ENCODE measurements around the gene PCDHA10. TPM values are rescaled to one million over a fixed set of nuclear protein-coding genes. Genes with fewer than 3 reads are reported as not detected.
"Not testable (repeated sequence)": the region's sequence is repeated elsewhere in the genome, so short reads cannot be mapped to it uniquely, and the experiment has no call there.

PCDHA10 gene
- total RNA-seq, 2 experiments from 2014 or later = not detected

DNA sequence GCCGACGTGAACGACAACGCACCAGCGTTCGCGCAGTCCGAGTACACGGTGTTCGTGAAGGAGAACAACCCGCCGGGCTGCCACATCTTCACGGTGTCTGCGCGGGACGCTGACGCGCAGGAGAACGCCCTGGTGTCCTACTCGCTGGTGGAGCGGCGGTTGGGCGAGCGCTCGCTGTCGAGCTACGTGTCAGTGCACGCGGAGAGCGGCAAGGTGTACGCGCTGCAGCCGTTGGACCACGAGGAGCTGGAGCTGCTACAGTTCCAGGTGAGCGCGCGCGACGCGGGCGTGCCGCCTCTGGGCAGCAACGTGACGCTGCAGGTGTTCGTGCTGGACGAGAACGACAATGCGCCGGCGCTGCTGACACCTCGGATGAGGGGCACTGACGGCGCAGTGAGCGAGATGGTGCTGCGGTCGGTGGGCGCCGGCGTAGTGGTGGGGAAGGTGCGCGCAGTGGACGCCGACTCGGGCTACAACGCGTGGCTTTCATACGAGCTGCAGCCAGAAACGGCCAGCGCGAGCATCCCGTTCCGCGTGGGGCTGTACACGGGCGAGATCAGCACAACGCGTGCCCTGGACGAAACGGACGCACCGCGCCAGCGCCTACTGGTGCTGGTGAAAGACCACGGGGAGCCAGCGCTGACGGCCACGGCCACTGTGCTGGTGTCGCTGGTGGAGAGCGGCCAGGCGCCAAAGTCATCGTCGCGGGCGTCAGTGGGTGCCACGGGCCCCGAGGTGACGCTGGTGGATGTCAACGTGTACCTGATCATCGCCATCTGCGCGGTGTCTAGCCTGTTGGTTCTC is 5.7 kb upstream of the PCDHA10 start:
- DNase-seq; H3K27ac Mint-ChIP-seq; ATAC-seq; H3K36me3 Mint-ChIP-seq (ENCODE audit: low read depth); H3K4me3 Mint-ChIP-seq; H3K4me1 Mint-ChIP-seq; POLR2A ChIA-PET: not testable (repeated sequence)
- H3K9me3 Mint-ChIP-seq (ENCODE audit: low read depth) = peaks cover 14% of the 10 kb centered on the region
- CTCF ChIA-PET = interaction anchor here (0.7 to 0.8 kb wide), 2 partner anchors 363 to 485 kb away, joined by 3 read pairs; no protein-coding TSS in a partner anchor
- H3K27me3 Mint-ChIP-seq = peaks cover 21% of the 10 kb centered on the region
- intact Hi-C loops (cut with DNase I, micrococcal nuclease) = loop anchor here in 1 of 2 experiments (5.0 to 10.0 kb wide), 2 partner anchors 32 to 515 kb away; partner anchors contain the start of genes PCDHA13 and PCDHGA5

DNA sequence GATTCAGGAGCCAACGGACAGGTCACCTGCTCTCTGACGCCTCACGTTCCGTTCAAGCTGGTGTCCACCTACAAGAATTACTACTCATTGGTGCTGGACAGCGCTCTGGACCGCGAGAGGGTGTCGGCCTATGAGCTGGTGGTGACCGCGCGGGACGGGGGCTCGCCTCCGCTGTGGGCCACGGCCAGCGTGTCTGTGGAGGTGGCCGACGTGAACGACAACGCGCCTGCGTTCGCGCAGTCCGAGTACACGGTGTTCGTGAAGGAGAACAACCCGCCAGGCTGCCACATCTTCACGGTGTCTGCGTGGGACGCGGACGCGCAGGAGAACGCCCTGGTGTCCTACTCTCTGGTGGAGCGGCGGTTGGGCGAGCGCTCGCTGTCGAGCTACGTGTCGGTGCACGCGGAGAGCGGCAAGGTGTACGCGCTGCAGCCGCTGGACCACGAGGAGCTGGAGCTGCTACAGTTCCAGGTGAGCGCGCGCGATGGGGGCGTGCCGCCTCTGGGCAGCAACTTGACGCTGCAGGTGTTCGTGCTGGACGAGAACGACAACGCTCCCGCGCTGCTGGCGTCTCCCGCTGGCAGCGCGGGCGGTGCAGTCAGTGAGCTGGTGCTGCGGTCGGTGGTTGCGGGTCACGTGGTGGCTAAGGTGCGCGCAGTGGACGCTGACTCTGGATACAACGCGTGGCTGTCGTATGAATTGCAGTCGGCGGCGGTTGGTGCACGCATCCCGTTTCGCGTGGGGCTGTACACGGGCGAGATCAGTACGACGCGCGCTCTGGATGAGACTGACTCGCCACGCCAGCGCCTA is 1.7 kb downstream of the PCDHA10 start:
- DNase-seq (no peak), ATAC-seq (no peak)
- Mint-ChIP-seq H3K36me3 (ENCODE audit: low read depth) (peaks cover 7% of the 10 kb centered on the region), H3K4me3 (no peak overlapping the region), H3K27me3 (peaks cover 29% of the 10 kb centered on the region), H3K4me1 (no peaks in the 10 kb centered on the region), H3K27ac (no peak overlapping the region), H3K9me3 (ENCODE audit: low read depth) (peaks cover 21% of the 10 kb centered on the region)
- intact Hi-C loops (cut with DNase I, micrococcal nuclease) = no loop called here
- ChIA-PET CTCF (no interaction called here), POLR2A (no interaction called here)

DNA sequence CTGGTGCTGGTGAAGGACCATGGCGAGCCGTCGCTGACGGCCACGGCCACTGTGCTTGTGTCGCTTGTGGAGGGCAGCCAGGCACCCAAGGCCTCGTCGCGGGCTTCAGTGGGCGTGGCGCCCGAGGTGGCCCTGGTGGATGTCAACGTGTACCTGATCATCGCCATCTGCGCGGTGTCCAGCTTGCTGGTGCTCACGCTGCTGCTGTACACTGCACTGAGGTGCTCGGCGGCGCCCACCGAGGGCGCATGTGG is 2.2 kb downstream of the PCDHA10 start:
- DNase-seq (no peak), ATAC-seq (no peak)
- ChIA-PET POLR2A (no interaction called here), CTCF (no interaction called here)
- H3K36me3 Mint-ChIP-seq (ENCODE audit: low read depth) = peaks cover 7% of the 10 kb centered on the region
- H3K9me3 Mint-ChIP-seq (ENCODE audit: low read depth) = peaks cover 21% of the 10 kb centered on the region
- peaks cover 29% of the 10 kb centered on the region for H3K27me3 Mint-ChIP-seq
- H3K4me3 Mint-ChIP-seq = no peak overlapping the region
- intact Hi-C loops (cut with DNase I, micrococcal nuclease) = no loop called here
- H3K27ac Mint-ChIP-seq = no peak overlapping the region
- no peaks in the 10 kb centered on the region for H3K4me1 Mint-ChIP-seq

DNA sequence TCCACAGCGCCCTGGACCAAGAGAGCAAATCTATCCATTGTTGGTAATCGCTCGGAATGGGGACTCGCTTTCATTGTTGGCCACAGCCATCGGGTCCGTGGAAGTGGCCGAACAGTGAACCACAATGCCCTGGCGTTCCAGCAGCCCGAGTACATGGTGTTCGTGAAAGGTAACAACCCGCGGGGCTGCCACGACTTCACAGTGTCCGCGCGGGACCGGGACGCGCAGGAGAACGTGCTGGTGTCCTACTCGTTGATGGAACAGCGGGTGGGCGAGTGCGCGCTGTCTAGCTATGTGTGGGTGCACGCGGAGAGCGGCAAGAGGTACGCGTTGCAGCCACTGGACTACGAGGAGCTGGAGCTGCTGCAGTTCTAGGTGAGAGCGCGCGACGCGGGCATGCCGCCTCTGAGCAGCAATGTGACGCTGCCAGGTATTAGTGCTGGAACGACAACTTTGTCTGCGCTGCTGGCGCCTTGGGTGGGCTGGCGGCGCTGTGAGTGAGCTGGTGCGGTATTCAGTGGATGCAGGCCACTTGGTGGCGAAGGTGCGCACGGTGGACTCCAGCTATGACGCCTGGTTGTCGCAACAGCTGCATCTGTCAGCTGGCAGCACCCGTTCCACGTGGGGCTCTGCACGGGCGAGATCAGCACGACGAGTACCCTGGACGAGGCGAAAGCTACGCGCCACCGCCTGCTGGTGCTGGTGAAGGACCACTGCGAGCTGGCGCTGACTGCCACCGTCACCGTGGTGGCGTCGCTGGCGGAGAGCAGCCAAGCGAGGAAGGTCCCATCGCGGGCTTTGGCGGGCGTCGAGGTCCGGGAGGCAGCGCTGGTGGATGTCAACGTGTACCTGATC is 7.0 kb downstream of the PCDHA10 start:
- H3K4me1 Mint-ChIP-seq = no peaks in the 10 kb centered on the region
- peaks cover 2% of the 10 kb centered on the region for H3K9me3 Mint-ChIP-seq (ENCODE audit: low read depth)
- no peak overlapping the region for H3K27ac Mint-ChIP-seq
- no peak for ATAC-seq
- no peaks in the 10 kb centered on the region for H3K36me3 Mint-ChIP-seq (ENCODE audit: low read depth)
- peaks cover 22% of the 10 kb centered on the region for H3K27me3 Mint-ChIP-seq
- no peak overlapping the region for H3K4me3 Mint-ChIP-seq
- ChIA-PET CTCF (no interaction called here), POLR2A (no interaction called here)
- no peak for DNase-seq
- intact Hi-C loops (cut with DNase I, micrococcal nuclease) = no loop called here

DNA sequence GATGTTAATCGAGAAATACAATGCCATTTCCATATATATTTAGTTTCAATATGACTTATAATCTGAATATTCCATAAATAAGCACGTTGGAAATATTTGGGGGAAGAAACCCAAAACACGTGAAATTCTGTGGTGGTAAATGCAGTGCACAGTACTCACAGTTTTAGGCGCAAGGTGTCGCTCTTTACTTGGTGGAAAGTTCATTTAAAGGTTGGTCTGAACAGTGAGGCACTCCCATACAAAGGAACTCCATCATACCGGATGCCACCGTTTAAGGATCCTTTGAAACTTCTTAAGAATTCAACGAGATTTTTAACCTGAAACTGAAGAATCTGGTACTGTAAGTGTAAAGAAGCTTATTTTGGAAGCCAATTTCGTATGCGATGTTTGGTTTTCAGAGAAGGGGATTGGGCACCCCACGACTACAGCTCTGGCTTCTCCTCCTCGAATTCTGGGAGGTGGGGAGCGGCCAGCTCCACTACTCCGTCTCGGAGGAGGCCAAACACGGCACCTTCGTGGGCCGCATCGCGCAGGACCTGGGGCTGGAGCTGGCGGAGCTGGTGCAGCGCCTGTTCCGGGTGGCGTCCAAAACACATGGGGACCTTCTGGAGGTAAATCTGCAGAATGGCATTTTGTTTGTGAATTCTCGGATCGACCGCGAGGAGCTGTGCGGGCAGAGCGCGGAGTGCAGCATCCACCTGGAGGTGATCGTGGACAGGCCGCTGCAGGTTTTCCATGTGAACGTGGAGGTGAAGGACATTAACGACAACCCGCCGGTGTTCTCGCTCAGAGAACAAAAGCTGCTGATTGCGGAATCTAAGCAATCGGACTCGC is 13.2 kb downstream of the PCDHA10 start, which contains the start of gene PCDHA11:
Gene PCDHA11 (plus strand): TSS at position 237 of the 834 bp plus-strand sequence. CDS start 147 bp downstream, at position 384.
- peaks cover 18% of the 10 kb centered on the region for H3K27me3 Mint-ChIP-seq
- ATAC-seq = no peak
- DNase-seq = no peak
- no peaks in the 10 kb centered on the region for H3K4me1 Mint-ChIP-seq
- CTCF ChIA-PET = interaction anchor here (0.7 to 1.1 kb wide), 3 partner anchors 16 to 172 kb away, joined by 3 to 4 read pairs (median 3); no protein-coding TSS in a partner anchor
- H3K9me3 Mint-ChIP-seq (ENCODE audit: low read depth) = peaks cover 13% of the 10 kb centered on the region
- H3K36me3 Mint-ChIP-seq (ENCODE audit: low read depth) = peaks cover 4% of the 10 kb centered on the region
- H3K4me3 Mint-ChIP-seq = no peak within 1 kb of the TSS
- intact Hi-C loops (cut with DNase I, micrococcal nuclease) = loop anchor here in 1 of 2 experiments (1.0 kb wide), 1 partner anchor 172 kb away; no protein-coding TSS in a partner anchor
- H3K27ac Mint-ChIP-seq = no peak within 1 kb of the TSS
- POLR2A ChIA-PET = no interaction called here

DNA sequence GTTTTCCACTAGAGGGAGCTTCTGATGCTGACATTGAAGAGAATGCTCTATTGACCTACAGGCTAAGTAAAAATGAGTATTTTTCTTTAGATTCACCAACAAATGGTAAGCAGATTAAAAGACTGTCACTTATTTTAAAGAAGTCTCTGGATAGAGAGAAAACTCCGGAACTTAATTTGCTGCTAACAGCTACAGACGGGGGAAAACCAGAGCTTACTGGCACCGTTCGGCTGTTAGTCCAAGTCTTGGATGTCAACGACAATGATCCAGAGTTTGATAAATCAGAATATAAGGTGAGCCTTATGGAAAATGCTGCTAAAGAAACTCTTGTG is 13.8 kb downstream of the PCDHA10 start:
- peaks cover 23% of the 10 kb centered on the region for H3K27me3 Mint-ChIP-seq
- no peak overlapping the region for H3K4me3 Mint-ChIP-seq
- CTCF ChIA-PET = interaction anchor here (0.7 to 1.1 kb wide), 3 partner anchors 17 to 172 kb away, joined by 3 to 4 read pairs (median 3); no protein-coding TSS in a partner anchor
- DNase-seq (no peak), ATAC-seq (no peak)
- intact Hi-C loops (cut with DNase I, micrococcal nuclease) = no loop called here
- peaks cover 4% of the 10 kb centered on the region for H3K36me3 Mint-ChIP-seq (ENCODE audit: low read depth)
- no peaks in the 10 kb centered on the region for H3K4me1 Mint-ChIP-seq
- peaks cover 17% of the 10 kb centered on the region for H3K9me3 Mint-ChIP-seq (ENCODE audit: low read depth)
- POLR2A ChIA-PET = no interaction called here
- no peak overlapping the region for H3K27ac Mint-ChIP-seq

DNA sequence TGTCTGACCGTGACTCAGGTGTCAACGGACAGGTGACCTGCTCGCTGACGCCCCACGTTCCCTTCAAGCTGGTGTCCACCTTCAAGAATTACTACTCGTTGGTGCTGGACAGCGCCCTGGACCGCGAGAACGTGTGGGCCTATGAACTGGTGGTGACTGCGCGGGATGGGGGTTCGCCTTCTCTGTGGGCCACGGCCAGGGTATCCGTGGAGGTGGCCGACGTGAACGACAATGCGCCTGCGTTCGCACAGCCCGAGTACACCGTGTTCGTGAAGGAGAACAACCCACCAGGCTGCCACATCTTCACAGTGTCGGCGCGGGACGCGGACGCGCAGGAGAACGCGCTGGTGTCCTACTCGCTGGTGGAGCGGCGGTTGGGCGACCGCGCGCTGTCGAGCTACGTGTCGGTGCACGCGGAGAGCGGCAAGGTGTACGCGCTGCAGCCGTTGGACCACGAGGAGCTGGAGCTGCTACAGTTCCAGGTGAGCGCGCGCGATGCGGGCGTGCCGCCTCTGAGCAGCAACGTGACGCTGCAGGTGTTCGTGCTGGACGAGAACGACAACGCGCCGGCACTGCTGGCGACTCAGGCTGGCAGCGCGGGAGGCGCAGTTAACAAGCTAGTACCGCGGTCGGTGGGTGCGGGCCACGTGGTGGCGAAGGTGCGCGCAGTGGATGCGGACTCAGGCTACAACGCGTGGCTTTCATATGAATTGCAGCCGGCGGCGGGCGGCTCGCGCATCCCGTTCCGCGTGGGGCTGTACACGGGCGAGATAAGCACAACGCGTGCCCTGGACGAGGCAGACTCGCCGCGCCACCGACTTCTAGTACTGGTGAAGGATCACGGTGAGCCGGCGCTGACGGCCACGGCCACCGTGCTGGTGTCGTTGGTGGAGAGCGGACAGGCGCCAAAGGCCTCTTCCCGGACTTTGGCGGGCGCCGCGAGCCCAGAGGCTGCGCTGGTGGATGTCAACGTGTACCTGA is 14.8 kb downstream of the PCDHA10 start:
- no peak for ATAC-seq
- peaks cover 21% of the 10 kb centered on the region for H3K9me3 Mint-ChIP-seq (ENCODE audit: low read depth)
- no peak overlapping the region for H3K4me3 Mint-ChIP-seq
- POLR2A ChIA-PET = no interaction called here
- peaks cover 31% of the 10 kb centered on the region for H3K27me3 Mint-ChIP-seq
- no peaks in the 10 kb centered on the region for H3K4me1 Mint-ChIP-seq
- CTCF ChIA-PET = no interaction called here
- intact Hi-C loops (cut with DNase I, micrococcal nuclease) = loop anchor here in 1 of 2 experiments (5.0 to 10.0 kb wide), 3 partner anchors 38 to 534 kb away; partner anchors contain the start of genes PCDHA7, PCDHGA5, PCDHGA9 and PCDHGB6
- DNase-seq = no peak
- no peak overlapping the region for H3K27ac Mint-ChIP-seq
- H3K36me3 Mint-ChIP-seq (ENCODE audit: low read depth) = peaks cover 4% of the 10 kb centered on the region

DNA sequence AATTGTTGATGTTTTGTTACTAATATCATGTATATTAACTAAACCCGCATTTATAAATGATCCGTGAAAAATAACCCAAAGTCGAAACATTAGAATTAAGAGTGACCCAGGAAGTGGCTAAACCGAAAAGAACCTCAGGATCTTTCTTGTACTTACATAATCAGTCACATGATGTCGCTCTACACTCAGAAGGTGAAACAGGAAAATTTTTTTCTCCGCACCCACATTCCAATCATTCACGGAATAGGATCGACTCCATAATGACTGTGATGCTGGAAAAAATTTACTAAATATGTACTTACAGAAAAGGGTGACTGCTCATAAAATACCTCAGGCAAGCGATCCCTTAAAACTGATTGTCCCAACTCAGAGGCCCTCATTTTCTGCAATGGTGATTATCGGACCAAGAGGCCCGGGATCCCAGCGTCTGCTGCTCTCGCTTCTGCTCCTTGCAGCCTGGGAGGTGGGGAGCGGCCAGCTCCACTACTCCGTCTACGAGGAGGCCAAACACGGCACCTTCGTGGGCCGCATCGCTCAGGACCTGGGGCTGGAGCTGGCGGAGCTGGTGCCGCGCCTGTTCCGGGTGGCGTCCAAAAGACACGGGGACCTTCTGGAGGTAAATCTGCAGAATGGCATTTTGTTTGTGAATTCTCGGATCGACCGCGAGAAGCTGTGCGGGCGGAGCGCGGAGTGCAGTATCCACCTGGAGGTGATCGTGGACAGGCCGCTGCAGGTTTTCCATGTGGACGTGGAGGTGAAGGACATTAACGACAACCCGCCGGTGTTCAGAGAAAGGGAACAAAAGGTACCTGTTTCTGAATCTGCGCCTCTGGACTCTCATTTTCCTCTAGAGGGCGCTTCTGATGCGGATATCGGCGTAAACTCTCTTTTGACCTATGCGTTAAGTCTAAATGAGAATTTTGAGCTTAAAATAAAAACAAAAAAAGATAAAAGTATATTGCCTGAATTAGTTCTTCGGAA is 19.7 kb downstream of the PCDHA10 start, which contains the start of gene PCDHA12:
Gene PCDHA12 (plus strand): TSS at position 224 of the 981 bp plus-strand sequence. CDS start 165 bp downstream, at position 389.
- H3K36me3 Mint-ChIP-seq (ENCODE audit: low read depth) = no peaks in the 10 kb centered on the region
- peaks cover 19% of the 10 kb centered on the region for H3K9me3 Mint-ChIP-seq (ENCODE audit: low read depth)
- CTCF ChIA-PET = interaction anchor here (0.8 to 0.9 kb wide), 2 partner anchors 16 to 166 kb away, joined by 3 to 4 read pairs; no protein-coding TSS in a partner anchor
- POLR2A ChIA-PET = no interaction called here
- peaks cover 38% of the 10 kb centered on the region for H3K27me3 Mint-ChIP-seq
- intact Hi-C loops (cut with DNase I, micrococcal nuclease) = loop anchor here (5.0 to 10.0 kb wide), 3 partner anchors 52 to 529 kb away; partner anchors contain the start of genes PCDHAC1 (in 1 of the 2), PCDHGA5 (in 1 of the 2), PCDHGA9 (in 1 of the 2) and PCDHGB6 (in 1 of the 2)
- no peak within 1 kb of the TSS for H3K4me3 Mint-ChIP-seq
- no peaks in the 10 kb centered on the region for H3K4me1 Mint-ChIP-seq
- ATAC-seq (no peak), DNase-seq (no peak)
- no peak within 1 kb of the TSS for H3K27ac Mint-ChIP-seq
